Measurements from ENCODE around the gene SNRPN. TPM values are rescaled to one million over a fixed set of nuclear protein-coding genes. Genes with fewer than 3 reads are reported as not detected.

SNRPN gene
- total RNA-seq, 4 donors from 2014 or later, result 105 to 155 (median 116) TPM

DNA sequence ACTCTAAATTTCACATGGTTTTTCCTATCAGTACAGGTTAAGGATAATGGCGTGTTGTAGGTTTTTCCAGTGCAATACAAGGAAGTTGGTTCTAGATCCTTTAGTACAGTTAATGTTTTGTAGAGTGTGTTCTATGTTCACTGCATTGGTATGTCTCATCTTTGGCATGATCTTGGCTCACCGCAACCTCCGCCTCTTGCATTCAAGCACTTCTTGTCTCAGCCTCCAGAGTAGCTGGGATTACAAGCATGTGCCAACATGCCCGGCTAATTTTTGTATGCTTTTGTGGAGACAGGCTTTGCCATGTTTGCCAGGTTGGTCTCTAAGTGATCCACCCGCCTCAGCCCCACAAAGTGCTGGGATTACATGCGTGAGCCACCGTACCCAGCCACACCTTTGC lies 30.4 kb downstream of the SNRPN start:
- no peak for ATAC-seq
- no peak overlapping the region for H3K27ac ChIP-seq
- no peaks in the 10 kb centered on the region for H3K4me1 ChIP-seq
- no peak overlapping the region for H3K4me3 ChIP-seq
- no peaks in the 10 kb centered on the region for H3K27me3 ChIP-seq
- TF ChIP-seq, protein P1, sequence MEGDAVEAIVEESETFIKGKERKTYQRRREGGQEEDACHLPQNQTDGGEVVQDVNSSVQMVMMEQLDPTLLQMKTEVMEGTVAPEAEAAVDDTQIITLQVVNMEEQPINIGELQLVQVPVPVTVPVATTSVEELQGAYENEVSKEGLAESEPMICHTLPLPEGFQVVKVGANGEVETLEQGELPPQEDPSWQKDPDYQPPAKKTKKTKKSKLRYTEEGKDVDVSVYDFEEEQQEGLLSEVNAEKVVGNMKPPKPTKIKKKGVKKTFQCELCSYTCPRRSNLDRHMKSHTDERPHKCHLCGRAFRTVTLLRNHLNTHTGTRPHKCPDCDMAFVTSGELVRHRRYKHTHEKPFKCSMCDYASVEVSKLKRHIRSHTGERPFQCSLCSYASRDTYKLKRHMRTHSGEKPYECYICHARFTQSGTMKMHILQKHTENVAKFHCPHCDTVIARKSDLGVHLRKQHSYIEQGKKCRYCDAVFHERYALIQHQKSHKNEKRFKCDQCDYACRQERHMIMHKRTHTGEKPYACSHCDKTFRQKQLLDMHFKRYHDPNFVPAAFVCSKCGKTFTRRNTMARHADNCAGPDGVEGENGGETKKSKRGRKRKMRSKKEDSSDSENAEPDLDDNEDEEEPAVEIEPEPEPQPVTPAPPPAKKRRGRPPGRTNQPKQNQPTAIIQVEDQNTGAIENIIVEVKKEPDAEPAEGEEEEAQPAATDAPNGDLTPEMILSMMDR (IDR thresholded peaks at IDR 0.05), result no peak
- WGBS, 2 donors (ENCODE audit: low coverage in 1 of 2), result 83 to 93% methylated on average over 5 to 7 of the region's 7 CpGs
- H3K36me3 ChIP-seq, result peaks cover 0 to 97% of the 10 kb centered on the region in 2 donors
- peaks cover 0 to 76% (median 0%) of the 10 kb centered on the region in 3 donors for H3K9me3 ChIP-seq

DNA sequence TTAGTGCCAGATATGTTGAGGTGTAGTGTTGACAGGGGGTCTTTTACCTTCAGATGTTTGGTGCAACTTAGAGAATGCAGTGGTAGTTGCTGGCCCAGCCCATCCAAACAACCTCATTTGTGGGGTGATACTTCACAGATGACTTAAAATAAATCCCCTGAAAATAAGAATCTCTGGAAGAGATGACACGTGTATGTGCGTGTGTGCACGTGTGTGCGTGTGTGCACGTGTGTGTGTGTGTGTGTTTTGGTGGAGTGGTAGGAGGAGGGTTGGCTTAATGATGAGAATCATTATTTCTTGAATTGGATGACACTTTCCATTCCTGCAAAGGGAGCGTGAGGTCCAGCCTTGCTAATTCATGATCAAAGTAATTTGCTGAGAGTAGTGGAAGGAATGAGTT lies 31.9 kb downstream of the SNRPN start:
- Histone ChIP-seq H3K27ac (no peak overlapping the region), H3K36me3 (peaks cover 0 to 88% of the 10 kb centered on the region in 2 donors), H3K4me1 (no peaks in the 10 kb centered on the region), H3K27me3 (no peaks in the 10 kb centered on the region), H3K4me3 (no peak overlapping the region), H3K9me3 (peaks cover 0 to 77% (median 0%) of the 10 kb centered on the region in 3 donors)
- WGBS, 2 donors (ENCODE audit: low coverage in 1 of 2), result 68 to 75% methylated on average over 6 of the region's 6 CpGs
- TF ChIP-seq, protein P1 (IDR thresholded peaks at IDR 0.05), result no peak
- TF ChIP-seq EP300 (IDR thresholded peaks at IDR 0.05), result no peak
- no peak for TF ChIP-seq POLR2A (IDR thresholded peaks at IDR 0.05)
- TF ChIP-seq POLR2AphosphoS5 (IDR thresholded peaks at IDR 0.05), result no peak
- ATAC-seq, result no peak

DNA sequence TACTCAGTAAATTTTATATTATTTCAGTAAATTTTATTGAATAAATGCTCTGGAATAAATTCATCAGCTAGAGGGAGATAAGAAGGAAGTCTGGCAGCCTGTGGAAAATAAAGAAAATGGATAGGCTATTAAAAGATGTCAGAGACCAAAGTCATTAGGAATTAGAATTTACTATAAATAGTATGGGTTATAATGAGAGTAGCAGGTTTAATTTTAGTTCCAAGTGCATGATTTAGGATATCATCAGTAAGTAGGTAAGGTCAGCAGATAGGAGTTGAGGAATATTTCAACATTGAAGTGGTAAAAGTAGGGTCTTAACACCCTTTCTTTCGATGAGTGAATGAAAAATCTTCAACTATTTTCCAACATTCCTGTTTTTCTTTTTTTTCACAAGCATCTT lies 64.6 kb downstream of the SNRPN start:
- H3K9me3 ChIP-seq, result peaks cover 0 to 98% (median 3%) of the 10 kb centered on the region in 3 donors
- no peak for ATAC-seq
- peaks cover 0 to 68% of the 10 kb centered on the region in 2 donors for H3K36me3 ChIP-seq
- TF ChIP-seq, protein P1 (IDR thresholded peaks at IDR 0.05), result no peak
- TF ChIP-seq POLR2AphosphoS5 (IDR thresholded peaks at IDR 0.05) (no peak), EP300 (IDR thresholded peaks at IDR 0.05) (no peak), POLR2A (IDR thresholded peaks at IDR 0.05) (no peak)
- no peak overlapping the region for H3K27ac ChIP-seq
- no peaks in the 10 kb centered on the region for H3K4me1 ChIP-seq
- 80 to 82% methylated on average over 1 of the region's 1 CpG for WGBS, 2 donors (ENCODE audit: low coverage in 1 of 2)
- H3K4me3 ChIP-seq, result no peak overlapping the region
- no peaks in the 10 kb centered on the region for H3K27me3 ChIP-seq

DNA sequence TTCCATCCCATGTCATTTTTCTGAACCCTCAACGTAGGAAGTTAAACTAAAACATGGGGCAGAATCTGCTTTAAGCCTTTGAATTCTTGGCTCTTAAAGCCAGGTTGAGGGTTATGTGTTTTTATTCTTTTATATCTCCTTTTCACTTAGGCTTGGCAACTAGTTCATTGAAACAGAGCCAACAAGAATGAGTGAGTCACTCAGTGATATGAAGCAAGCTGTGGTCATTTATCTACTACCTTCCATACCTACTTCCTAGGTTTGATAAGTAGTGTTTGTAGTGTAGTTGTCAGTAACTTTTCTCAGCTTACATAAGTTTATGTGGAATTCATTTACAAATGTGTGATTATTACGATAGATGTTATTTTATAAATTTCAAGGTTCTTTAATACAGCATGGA lies 67.4 kb downstream of the SNRPN start:
- no peak for ATAC-seq
- no peaks in the 10 kb centered on the region for H3K27me3 ChIP-seq
- TF ChIP-seq EP300 (IDR thresholded peaks at IDR 0.05) (no peak), POLR2AphosphoS5 (IDR thresholded peaks at IDR 0.05) (no peak), POLR2A (IDR thresholded peaks at IDR 0.05) (no peak)
- TF ChIP-seq, protein P1 (IDR thresholded peaks at IDR 0.05), result no peak
- H3K9me3 ChIP-seq, result peaks cover 0 to 98% (median 1%) of the 10 kb centered on the region in 3 donors
- peaks cover 0 to 83% of the 10 kb centered on the region in 2 donors for H3K36me3 ChIP-seq
- no peak overlapping the region for H3K27ac ChIP-seq
- H3K4me1 ChIP-seq, result no peaks in the 10 kb centered on the region
- H3K4me3 ChIP-seq, result no peak overlapping the region
- 67 to 80% methylated on average over 2 of the region's 2 CpGs for WGBS, 2 donors (ENCODE audit: low coverage in 1 of 2)

Small RNAs within 50 kb of the gene (small RNA-seq; reads per million reads assigned to genes)
- 0 reads per million in 4 donors for gene AC090602.1
- gene AC124312.4, result 0 reads per million in 4 donors
- gene AC124312.5, result 0 to 0.13 (median 0) reads per million in 4 donors

Other genes with a start within 250 kb of the SNRPN start
- 10 to 100 TPM in 1 of 4 donors, 1 to 10 TPM in 3; 5.1 to 33.8 (median 7.1) TPM for gene SNURF, start within 50 bp of the SNRPN start, total RNA-seq